GM12878 (cell line): ENCODE measurements around the gene TSPAN31. TPM values are rescaled to one million over a fixed set of nuclear protein-coding genes. Genes with fewer than 3 reads are reported as not detected.

ENCODE experiments used
- BCLAF1 ChIP-seq: fragments of 450-650 bp; IDR thresholded peaks from 2 replicates; pipeline ENCODE4 v1.6.1; 2017; ENCODE audit warnings: antibody characterized with exemption, mild to moderate bottlenecking, moderate library complexity
- LARP7 ChIP-seq: fragments of 450-650 bp; IDR thresholded peaks from 2 replicates; pipeline ENCODE4 v1.6.1; 2017; ENCODE audit warnings: mild to moderate bottlenecking
- MTA2 ChIP-seq: fragments of 450-650 bp; IDR thresholded peaks from 2 replicates; pipeline ENCODE4 v1.6.1; 2016; ENCODE audit warnings: low read depth, mild to moderate bottlenecking, moderate library complexity
- MYC ChIP-seq: IDR thresholded peaks from 2 replicates; pipeline ENCODE4 v1.6.1; 2011; ENCODE audit warnings: mild to moderate bottlenecking, low read length, moderate library complexity, inconsistent platforms; ENCODE audit not compliant: insufficient read depth, insufficient replicate concordance, insufficient read length, severe bottlenecking
- PAX5 ChIP-seq: IDR thresholded peaks from 2 replicates; pipeline ENCODE4 v1.6.1; 2011; ENCODE audit warnings: low read depth, low read length, borderline replicate concordance
- SMC3 ChIP-seq: IDR thresholded peaks from 2 replicates; pipeline ENCODE4 v1.6.1; 2011; ENCODE audit warnings: low read length, improper control_type of control experiment, borderline replicate concordance
- ZBTB11 ChIP-seq: fragments of 450-650 bp; formaldehyde crosslinking; IDR thresholded peaks from 2 replicates; pipeline ENCODE4 v1.5.0; 2022; ENCODE audit warnings: mild to moderate bottlenecking, missing genetic modification characterization
- ZNF622 ChIP-seq: fragments of 450-650 bp; IDR thresholded peaks from 2 replicates; pipeline ENCODE4 v1.6.1; 2017; ENCODE audit warnings: mild to moderate bottlenecking, inconsistent platforms
- polyA plus RNA-seq, 11 experiments: library from polyadenylated mRNA; depleted of rRNA in 4 of 11; unstranded in 6 of 11; stranded (reverse) in 5 of 11; fragments of >200 nt; fragmentation: Nextera tagmentation in 4 of 11; fragmentation: Illumina TruSeq in 1 of 11; extraction: Ambion mirVana in 4 of 11; extraction: Trizol in 1 of 11; gene quantifications; 1 replicate in 1 of 11; 2 replicates in 10 of 11; pipeline versions ENCODE4 v1.2.1 to v1.2.3, GENCODE V29; 2011 to 2016; ENCODE audit warnings: inconsistent platforms in 2 of 11, missing spikeins in 2 of 11, low read depth in 1 of 11
- total RNA-seq, 4 experiments: library from RNA; depleted of rRNA in 3 of 4; stranded (reverse); fragments of >200 nt in 3 of 4; fragmentation: Illumina TruSeq in 1 of 4; extraction: Trizol in 1 of 4; gene quantifications; 2 replicates each; pipeline versions ENCODE4 v1.2.1 to v1.2.3, GENCODE V29; 2013 to 2021
- TF ChIP-seq, protein P1 (sequence below): IDR thresholded peaks from 2 replicates; pipeline ENCODE4 v1.6.1; 2011; ENCODE audit warnings: borderline replicate concordance, low read depth, mild to moderate bottlenecking, moderate library complexity, low read length; ENCODE audit not compliant: insufficient read depth, poor library complexity, severe bottlenecking

The TSPAN31 gene
- total and polyA plus RNA-seq, 10 of the 15 experiments (the other 5 are each of a cell fraction or from before 2014, with no cell fraction given), result 11.8 to 32.2 (median 24.7) TPM

GRCh38 chr12:57735952-57736740, 8.7 kb upstream of the TSPAN31 start (continued):
- TF ChIP-seq ZBTB11 (no peak), LARP7 (no peak), PAX5 (no peak), SMC3 (no peak), MTA2 (no peak), ZNF622 (no peak), MYC (no peak), BCLAF1 (no peak)
- TF ChIP-seq, protein P1, sequence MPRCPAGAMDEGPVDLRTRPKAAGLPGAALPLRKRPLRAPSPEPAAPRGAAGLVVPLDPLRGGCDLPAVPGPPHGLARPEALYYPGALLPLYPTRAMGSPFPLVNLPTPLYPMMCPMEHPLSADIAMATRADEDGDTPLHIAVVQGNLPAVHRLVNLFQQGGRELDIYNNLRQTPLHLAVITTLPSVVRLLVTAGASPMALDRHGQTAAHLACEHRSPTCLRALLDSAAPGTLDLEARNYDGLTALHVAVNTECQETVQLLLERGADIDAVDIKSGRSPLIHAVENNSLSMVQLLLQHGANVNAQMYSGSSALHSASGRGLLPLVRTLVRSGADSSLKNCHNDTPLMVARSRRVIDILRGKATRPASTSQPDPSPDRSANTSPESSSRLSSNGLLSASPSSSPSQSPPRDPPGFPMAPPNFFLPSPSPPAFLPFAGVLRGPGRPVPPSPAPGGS, result no peak
- TF ChIP-seq, all 136 proteins: peak for 0
